ENCODE results near the gene PRDM5. TPM values are rescaled to one million over a fixed set of nuclear protein-coding genes. Genes with fewer than 3 reads are reported as not detected.
"Not testable (repeated sequence)": the region's sequence is repeated elsewhere in the genome, so short reads cannot be mapped to it uniquely, and the experiment has no call there.

The PRDM5 gene
- total RNA-seq, 2 donors from 2014 or later: 9.9 to 18.9 TPM

DNA sequence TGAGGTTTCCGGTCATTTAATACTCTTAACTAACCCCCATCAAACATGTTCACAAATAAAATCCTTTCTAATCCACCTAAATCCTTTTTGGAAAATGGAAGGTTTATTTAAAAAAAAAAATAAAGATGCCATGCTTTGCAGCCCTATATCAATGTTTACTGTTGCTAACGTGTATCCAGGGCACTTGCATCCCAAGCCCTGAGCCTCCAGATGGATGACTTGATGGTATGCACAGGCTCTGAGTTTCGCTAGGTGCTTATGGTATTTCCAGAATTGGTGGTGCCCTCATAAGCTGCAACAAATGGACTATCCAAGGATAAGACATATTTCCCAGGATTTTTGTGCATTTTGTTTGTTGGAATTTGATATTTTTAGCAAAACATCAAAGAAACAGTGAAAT lies 257.7 kb downstream of the PRDM5 start:
- Histone ChIP-seq H3K9me3 (no peaks in the 10 kb centered on the region), H3K27ac (no peak overlapping the region), H3K27me3 (replicated peaks; ENCODE audit: insufficient read depth) (no peaks in the 10 kb centered on the region), H3K4me1 (replicated peaks) (no peaks in the 10 kb centered on the region), H3K36me3 (no peaks in the 10 kb centered on the region), H3K4me3 (no peak overlapping the region)
- 86% methylated on average over 3 of the region's 3 CpGs for WGBS
- intact Hi-C loops (cut with DNase I): no loop called here
- DNase-seq (ENCODE audit: low spot score): no peak
- TF ChIP-seq POLR2A (IDR thresholded peaks at IDR 0.05): no peak
- TF ChIP-seq POLR2AphosphoS5 (IDR thresholded peaks at IDR 0.05): no peak
- TF ChIP-seq, protein P1, sequence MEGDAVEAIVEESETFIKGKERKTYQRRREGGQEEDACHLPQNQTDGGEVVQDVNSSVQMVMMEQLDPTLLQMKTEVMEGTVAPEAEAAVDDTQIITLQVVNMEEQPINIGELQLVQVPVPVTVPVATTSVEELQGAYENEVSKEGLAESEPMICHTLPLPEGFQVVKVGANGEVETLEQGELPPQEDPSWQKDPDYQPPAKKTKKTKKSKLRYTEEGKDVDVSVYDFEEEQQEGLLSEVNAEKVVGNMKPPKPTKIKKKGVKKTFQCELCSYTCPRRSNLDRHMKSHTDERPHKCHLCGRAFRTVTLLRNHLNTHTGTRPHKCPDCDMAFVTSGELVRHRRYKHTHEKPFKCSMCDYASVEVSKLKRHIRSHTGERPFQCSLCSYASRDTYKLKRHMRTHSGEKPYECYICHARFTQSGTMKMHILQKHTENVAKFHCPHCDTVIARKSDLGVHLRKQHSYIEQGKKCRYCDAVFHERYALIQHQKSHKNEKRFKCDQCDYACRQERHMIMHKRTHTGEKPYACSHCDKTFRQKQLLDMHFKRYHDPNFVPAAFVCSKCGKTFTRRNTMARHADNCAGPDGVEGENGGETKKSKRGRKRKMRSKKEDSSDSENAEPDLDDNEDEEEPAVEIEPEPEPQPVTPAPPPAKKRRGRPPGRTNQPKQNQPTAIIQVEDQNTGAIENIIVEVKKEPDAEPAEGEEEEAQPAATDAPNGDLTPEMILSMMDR (IDR thresholded peaks at IDR 0.05): no peak

DNA sequence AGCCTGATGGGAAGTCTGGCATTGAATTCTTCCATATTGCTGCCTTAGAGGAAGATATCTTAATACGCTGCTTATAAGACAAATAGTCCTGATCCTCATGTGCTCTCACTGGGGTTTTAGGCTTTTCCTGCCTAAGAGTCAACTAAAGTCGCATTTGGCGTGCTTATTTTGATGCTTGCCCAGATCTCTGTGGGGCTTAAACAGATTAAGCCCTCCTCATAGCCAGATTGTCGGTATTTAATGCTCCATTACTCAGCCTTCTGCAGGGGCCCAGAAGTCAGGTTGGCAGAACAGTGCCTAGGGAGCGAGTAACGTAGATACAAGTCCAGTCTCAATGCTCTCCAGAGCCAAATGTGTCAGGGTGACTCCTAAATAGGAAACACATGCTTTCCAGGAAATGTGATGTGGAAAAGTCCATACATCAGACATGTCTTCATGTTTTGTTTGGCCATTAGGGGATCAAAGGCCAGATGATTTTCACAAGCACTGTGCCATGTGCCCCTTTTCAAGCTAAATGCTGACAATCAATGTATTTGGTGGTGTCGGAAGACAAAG lies 262.8 kb downstream of the PRDM5 start:
- no peak overlapping the region for H3K4me3 ChIP-seq
- H3K27ac ChIP-seq: no peak overlapping the region
- H3K4me1 ChIP-seq (replicated peaks): no peaks in the 10 kb centered on the region
- intact Hi-C loops (cut with DNase I): no loop called here
- TF ChIP-seq POLR2AphosphoS5 (IDR thresholded peaks at IDR 0.05) (no peak), POLR2A (IDR thresholded peaks at IDR 0.05) (no peak)
- TF ChIP-seq, protein P1 (IDR thresholded peaks at IDR 0.05): no peak
- no peaks in the 10 kb centered on the region for H3K36me3 ChIP-seq
- H3K27me3 ChIP-seq (replicated peaks; ENCODE audit: insufficient read depth): no peaks in the 10 kb centered on the region
- DNase-seq (ENCODE audit: low spot score): no peak
- no peaks in the 10 kb centered on the region for H3K9me3 ChIP-seq
- WGBS: 92% methylated on average over 7 of the region's 7 CpGs

DNA sequence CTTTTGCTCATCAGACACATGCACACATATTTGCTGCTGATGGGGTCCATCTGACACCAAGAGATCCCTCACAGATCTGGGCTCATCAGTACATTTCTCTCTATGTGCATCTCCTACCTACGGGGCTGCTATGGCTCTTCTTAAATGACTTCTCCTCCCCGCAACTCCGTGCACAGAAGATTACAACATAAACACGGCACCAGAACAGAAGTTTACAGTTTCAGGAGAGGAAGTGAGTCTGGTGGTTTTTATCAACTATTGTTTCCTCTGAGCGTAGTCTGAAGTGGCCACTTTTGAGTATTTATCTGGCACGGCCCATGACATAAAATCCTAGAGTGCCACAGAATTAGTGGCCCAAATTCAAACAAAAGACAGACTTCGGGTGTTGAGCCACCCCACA lies 263.8 kb downstream of the PRDM5 start:
- Histone ChIP-seq H3K27me3 (replicated peaks; ENCODE audit: insufficient read depth) (no peaks in the 10 kb centered on the region), H3K36me3 (no peaks in the 10 kb centered on the region), H3K4me3 (no peak overlapping the region), H3K4me1 (replicated peaks) (no peaks in the 10 kb centered on the region), H3K27ac (no peak overlapping the region), H3K9me3 (no peaks in the 10 kb centered on the region)
- DNase-seq (ENCODE audit: low spot score): no peak
- intact Hi-C loops (cut with DNase I): no loop called here
- TF ChIP-seq, protein P1 (IDR thresholded peaks at IDR 0.05): no peak
- no peak for TF ChIP-seq POLR2AphosphoS5 (IDR thresholded peaks at IDR 0.05)
- no peak for TF ChIP-seq POLR2A (IDR thresholded peaks at IDR 0.05)
- 60% methylated on average over 7 of the region's 7 CpGs for WGBS

DNA sequence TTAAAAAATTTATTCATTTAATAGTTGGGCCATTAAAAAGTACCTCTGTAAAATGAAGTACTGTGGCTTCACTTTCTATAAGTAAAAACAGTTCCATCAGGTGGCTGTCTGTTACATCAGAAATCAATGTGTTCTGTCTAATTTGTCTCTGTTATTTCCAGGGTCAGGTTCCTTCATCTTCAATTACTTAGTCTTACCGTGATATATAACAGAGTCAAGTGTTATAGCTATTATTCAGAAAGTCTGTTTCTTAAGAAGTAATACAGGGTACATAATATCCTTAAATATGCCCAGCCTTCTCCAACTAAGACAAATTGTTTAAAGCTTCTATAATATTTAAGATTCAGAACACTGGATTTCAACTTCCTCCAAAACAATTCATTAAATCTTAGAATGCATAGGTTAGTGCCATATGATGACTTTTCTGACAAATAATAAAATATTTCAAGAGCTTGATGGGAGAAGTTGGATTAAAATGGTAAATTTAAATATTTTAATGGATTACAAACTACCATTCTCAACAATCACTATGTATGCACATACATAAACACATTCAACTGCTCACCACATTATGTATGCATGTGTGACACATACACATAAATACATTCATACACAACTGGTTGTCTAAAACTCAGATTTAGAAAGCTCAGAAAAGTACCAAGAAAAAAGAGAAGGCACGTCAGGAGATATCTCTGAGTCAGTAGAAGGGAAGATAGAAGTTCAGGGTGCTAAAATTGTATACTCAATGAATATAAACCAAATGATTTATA lies 268.5 kb downstream of the PRDM5 start:
- TF ChIP-seq, protein P1 (IDR thresholded peaks at IDR 0.05): no peak
- no peak for TF ChIP-seq POLR2A (IDR thresholded peaks at IDR 0.05)
- TF ChIP-seq POLR2AphosphoS5 (IDR thresholded peaks at IDR 0.05): no peak
- 95% methylated on average over 2 of the region's 2 CpGs for WGBS
- intact Hi-C loops (cut with DNase I): no loop called here
- Histone ChIP-seq H3K4me1 (replicated peaks) (no peaks in the 10 kb centered on the region), H3K4me3 (no peak overlapping the region), H3K9me3 (no peaks in the 10 kb centered on the region), H3K36me3 (no peaks in the 10 kb centered on the region), H3K27ac (no peak overlapping the region), H3K27me3 (replicated peaks; ENCODE audit: insufficient read depth) (no peaks in the 10 kb centered on the region)
- no peak for DNase-seq (ENCODE audit: low spot score)

DNA sequence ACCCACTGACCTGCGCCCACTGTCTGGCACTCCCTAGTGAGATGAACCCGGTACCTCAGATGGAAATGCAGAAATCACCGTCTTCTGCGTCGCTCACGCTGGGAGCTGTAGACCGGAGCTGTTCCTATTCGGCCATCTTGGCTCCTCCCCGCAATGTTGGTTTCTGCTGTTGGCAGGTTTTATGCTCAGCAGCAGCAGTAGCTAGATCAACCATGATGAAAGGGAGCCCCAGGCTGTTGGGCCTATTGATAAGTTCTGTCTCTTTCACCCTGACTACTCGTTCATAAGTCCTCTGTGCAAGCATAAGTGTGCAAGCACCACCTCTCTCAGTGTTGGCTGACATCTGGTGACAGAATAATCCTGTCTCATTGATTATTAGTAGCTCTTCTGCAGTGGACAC lies 274.2 kb downstream of the PRDM5 start:
- H3K4me3 ChIP-seq; H3K36me3 ChIP-seq; intact Hi-C loops (cut with DNase I); DNase-seq (ENCODE audit: low spot score); H3K27ac ChIP-seq; H3K4me1 ChIP-seq (replicated peaks); H3K9me3 ChIP-seq; H3K27me3 ChIP-seq (replicated peaks; ENCODE audit: insufficient read depth): not testable (repeated sequence)
- WGBS: 90% methylated on average over 8 of the region's 10 CpGs

Small RNA genes within 50 kb of the gene (small RNA-seq; reads per million reads assigned to genes)
- gene RNU6-550P: 0 reads per million in 2 donors

Other genes with a start within 250 kb of the PRDM5 start
- gene NDNF, start 149.8 kb upstream of the PRDM5 start, total RNA-seq: 1 to 10 TPM; 5.2 to 5.7 TPM
- gene TNIP3, start 241.6 kb upstream of the PRDM5 start, total RNA-seq: not detected

Measured in prostate gland (tissue), 2 donors.